Right atrium auricular region (tissue), 2 donors: ENCODE measurements around the gene VPS11. TPM values are rescaled to one million over a fixed set of nuclear protein-coding genes. Genes with fewer than 3 reads are reported as not detected.

ENCODE experiments used
- DNase-seq: peaks from one replicate; pipeline ENCODE4 v3.0.0-alpha.2; 2019; ENCODE audit warnings: low spot score
- H3K27ac ChIP-seq, 2 donors: fragments of 200-600 bp; sonication (generic); 1 replicate in 1 of 2; 2 replicates in 1 of 2; pipeline ENCODE4 v1.5.1; 2016 to 2019
- H3K27me3 ChIP-seq, 2 donors: fragments of 200-600 bp; sonication (generic); one replicate each; pipeline versions ENCODE4 v1.5.1 to v1.6.0; 2017 to 2019
- H3K36me3 ChIP-seq: fragments of 200-600 bp; sonication (generic); one replicate; pipeline ENCODE4 v1.5.1; 2016
- H3K4me1 ChIP-seq, 2 donors: fragments of 200-600 bp; sonication (generic); one replicate each; pipeline versions ENCODE4 v1.5.1 to v1.6.0; 2017 to 2019
- H3K4me3 ChIP-seq, 2 donors: fragments of 200-600 bp; sonication (generic); 1 replicate in 1 of 2; 2 replicates in 1 of 2; pipeline ENCODE4 v1.5.1; 2017 to 2019; ENCODE audit warnings: mild to moderate bottlenecking in 1 of 2, moderate library complexity in 1 of 2
- H3K9me3 ChIP-seq, 2 donors: fragments of 200-600 bp; sonication (generic); one replicate each; pipeline ENCODE4 v1.5.1; 2019
- CTCF ChIP-seq, 2 donors: fragments of 200-600 bp; sonication (generic); IDR thresholded peaks; one replicate each; pipeline ENCODE4 v1.5.1; 2019; ENCODE audit warnings: antibody characterized with exemption in 2 of 2
- total RNA-seq, 2 donors: library from RNA; depleted of rRNA; stranded (reverse); fragments of >200 nt; gene quantifications; one replicate each; pipeline ENCODE4 v1.1.0, GENCODE V29; 2016

VPS11 gene
- total RNA-seq, 2 donors from 2014 or later, result 22.0 to 23.7 TPM

- H3K36me3 ChIP-seq, result peaks cover 96% of the 10 kb centered on the region
- H3K9me3 ChIP-seq, result no peaks in the 10 kb centered on the region
- no peaks in the 10 kb centered on the region for H3K4me1 ChIP-seq
- no peak for DNase-seq
- H3K27ac ChIP-seq, result no peak overlapping the region
- TF ChIP-seq CTCF (IDR thresholded peaks at IDR 0.05), result no peak
- H3K4me3 ChIP-seq, result no peak overlapping the region
- no peaks in the 10 kb centered on the region for H3K27me3 ChIP-seq
Measured at GRCh38 chr11:119049081-119049480, 18.5 kb upstream of the VPS11 start.

DNA sequence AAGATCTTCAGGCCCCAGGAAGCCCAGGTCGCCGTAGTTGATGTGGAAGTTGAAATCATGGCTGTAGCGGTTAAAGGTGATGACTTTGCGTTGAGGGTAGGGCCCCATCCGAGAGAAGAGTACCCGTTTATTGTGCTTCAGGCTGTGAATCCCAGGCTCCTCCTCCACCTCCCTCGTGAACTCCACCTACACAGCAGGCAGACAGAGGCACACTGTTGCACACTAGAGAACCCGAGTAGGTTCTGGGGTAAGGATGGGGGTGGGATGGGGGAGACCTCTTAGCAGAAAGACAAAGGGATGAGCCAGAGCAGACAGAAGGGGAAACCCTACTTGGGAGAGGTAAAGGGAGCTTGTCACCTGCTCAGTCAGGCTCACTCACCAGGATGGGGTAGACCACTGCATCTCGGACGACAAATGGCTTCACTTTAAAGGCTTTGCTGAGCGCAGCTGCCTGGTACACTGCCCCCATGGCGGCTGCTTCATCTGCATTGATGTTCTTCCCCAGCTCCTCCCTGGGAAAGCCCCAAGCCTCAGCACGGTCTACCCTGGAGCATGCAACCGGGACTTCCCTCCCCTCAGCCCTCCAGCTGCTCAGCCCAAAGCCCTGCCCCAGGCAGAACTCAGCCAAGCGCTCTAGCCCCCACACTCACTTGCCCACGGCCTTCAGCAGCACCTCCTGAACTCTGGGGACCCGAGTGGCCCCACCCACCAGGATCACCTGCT, 16.0 kb upstream of the VPS11 start:
- Histone ChIP-seq H3K27me3 (no peaks in the 10 kb centered on the region), H3K9me3 (no peaks in the 10 kb centered on the region), H3K4me3 (no peak overlapping the region), H3K4me1 (peaks cover 0 to 12% of the 10 kb centered on the region in 2 donors), H3K36me3 (peaks cover 85% of the 10 kb centered on the region), H3K27ac (no peak overlapping the region)
- TF ChIP-seq CTCF (IDR thresholded peaks at IDR 0.05), result no peak
- no peak for DNase-seq

DNA sequence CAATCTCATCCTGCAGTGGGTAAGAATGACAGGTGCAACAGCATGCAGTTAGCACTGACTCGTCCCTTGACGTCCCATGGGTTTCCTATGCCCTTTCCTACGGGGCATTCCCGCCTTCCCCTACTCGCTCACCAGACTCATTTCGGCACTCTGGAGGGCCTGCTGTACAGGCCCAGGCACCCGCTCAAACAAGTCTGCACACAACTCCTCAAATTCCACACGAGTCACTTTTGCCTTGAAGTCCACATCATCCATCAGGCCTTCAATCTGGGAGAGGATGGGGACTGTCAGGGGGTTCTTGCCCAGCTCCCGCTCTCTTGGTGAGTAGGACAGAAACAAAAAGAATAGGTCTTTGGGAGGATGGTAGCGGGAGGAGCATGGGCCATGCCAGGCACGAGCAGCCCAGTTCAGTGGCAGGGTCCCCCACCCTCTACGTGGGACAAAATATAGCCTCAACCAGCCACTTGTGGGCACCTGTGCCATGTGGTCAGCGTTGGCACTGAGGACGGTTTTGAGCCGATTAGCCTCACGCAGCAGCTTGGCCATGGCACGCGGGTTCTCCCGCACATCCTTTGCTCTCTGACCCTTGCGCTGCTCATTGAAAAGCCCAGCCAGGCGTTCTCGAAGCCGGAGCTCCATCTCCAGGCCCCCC, 15.3 kb upstream of the VPS11 start:
- Histone ChIP-seq H3K27ac (no peak overlapping the region), H3K4me3 (no peak overlapping the region), H3K4me1 (peaks cover 0 to 12% of the 10 kb centered on the region in 2 donors), H3K36me3 (peaks cover 78% of the 10 kb centered on the region), H3K9me3 (no peaks in the 10 kb centered on the region), H3K27me3 (no peaks in the 10 kb centered on the region)
- no peak for DNase-seq
- no peak for TF ChIP-seq CTCF (IDR thresholded peaks at IDR 0.05)

GRCh38 chr11:119054418-119054817, 13.2 kb upstream of the VPS11 start:
- no peaks in the 10 kb centered on the region for H3K9me3 ChIP-seq
- peaks cover 0 to 20% of the 10 kb centered on the region in 2 donors for H3K4me1 ChIP-seq
- no peak for TF ChIP-seq CTCF (IDR thresholded peaks at IDR 0.05)
- no peaks in the 10 kb centered on the region for H3K27me3 ChIP-seq
- H3K27ac ChIP-seq, result no peak overlapping the region
- no peak for DNase-seq
- H3K36me3 ChIP-seq, result peaks cover 57% of the 10 kb centered on the region
- H3K4me3 ChIP-seq, result no peak overlapping the region

DNA sequence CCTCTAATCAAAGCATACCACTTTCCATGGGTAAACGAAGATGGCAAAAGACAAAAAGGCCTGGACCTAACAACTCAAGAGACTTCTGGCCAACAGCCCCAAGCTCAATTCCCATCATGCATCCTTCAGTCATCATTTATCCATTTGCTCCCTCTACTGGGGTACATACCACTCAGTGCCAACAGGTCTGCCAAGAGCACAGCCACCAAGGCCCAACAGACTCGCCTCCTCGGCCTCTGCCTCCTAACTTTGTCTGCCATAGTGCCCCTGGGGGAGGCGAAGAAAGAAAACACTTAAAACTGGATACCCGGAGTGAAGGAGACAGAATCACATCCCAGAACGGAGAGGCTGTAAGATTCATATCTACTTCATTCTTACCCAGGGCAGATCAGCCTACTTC, 11.7 kb upstream of the VPS11 start:
- no peaks in the 10 kb centered on the region for H3K9me3 ChIP-seq
- peaks cover 0 to 20% of the 10 kb centered on the region in 2 donors for H3K4me1 ChIP-seq
- H3K27ac ChIP-seq, result peak overlapping the region; percentile 85 to 86
- no peak for DNase-seq
- H3K36me3 ChIP-seq, result peaks cover 43% of the 10 kb centered on the region
- no peak for TF ChIP-seq CTCF (IDR thresholded peaks at IDR 0.05)
- no peaks in the 10 kb centered on the region for H3K27me3 ChIP-seq
- H3K4me3 ChIP-seq, result peak overlapping the region; percentile 78 to 90
